ENCODE data around the gene SLC26A8. TPM values are rescaled to one million over a fixed set of nuclear protein-coding genes. Genes with fewer than 3 reads are reported as not detected.
"Not testable (repeated sequence)": the region's sequence is repeated elsewhere in the genome, so short reads cannot be mapped to it uniquely, and the experiment has no call there.

The SLC26A8 gene
- polyA plus RNA-seq, 4 donors, result 0.16 to 0.81 (median 0.27) TPM

DNA sequence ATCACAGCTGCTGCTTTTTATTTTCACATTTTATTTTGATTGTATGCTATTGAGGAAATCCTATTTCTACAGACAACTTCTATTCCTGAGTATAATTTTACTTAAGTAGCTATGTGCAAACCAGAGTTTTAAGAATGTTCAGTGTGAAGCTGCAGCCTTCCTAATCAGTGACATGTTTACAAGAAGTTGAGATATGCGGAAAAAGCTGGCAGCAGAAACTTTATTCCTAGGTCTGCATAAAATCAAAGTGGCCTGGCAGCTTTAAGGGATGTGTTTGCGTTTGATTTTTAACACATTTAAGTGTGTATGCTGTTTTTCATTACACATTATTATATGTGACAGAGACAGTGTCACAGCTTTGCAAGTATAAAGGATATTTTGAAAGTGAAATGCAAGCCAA lies 29.4 kb upstream of the SLC26A8 start:
- DNase-seq (ENCODE audit: low read depth in 4 of 4, low spot score in 3 of 4), result no peak

DNA sequence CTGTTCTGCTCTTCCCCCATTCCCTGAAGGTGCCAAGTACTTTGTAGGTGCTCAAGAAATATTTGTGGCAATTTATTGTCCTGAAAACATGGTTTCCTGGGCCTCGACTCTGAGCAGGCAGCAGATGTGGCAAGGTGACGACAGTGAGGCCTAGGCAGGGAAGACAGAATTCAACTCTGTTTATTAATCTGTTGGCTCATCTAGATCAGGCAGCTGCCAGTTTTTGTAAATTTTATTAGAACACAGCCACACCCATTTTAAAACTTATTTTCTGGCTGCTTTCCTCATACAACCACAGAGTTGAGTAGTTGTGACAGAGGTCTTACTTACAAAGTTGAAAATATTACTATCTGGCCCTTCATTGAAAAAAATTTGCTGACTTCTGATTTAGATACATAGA lies 27.7 kb upstream of the SLC26A8 start:
- DNase-seq (ENCODE audit: low read depth in 4 of 4, low spot score in 3 of 4), result no peak

DNA sequence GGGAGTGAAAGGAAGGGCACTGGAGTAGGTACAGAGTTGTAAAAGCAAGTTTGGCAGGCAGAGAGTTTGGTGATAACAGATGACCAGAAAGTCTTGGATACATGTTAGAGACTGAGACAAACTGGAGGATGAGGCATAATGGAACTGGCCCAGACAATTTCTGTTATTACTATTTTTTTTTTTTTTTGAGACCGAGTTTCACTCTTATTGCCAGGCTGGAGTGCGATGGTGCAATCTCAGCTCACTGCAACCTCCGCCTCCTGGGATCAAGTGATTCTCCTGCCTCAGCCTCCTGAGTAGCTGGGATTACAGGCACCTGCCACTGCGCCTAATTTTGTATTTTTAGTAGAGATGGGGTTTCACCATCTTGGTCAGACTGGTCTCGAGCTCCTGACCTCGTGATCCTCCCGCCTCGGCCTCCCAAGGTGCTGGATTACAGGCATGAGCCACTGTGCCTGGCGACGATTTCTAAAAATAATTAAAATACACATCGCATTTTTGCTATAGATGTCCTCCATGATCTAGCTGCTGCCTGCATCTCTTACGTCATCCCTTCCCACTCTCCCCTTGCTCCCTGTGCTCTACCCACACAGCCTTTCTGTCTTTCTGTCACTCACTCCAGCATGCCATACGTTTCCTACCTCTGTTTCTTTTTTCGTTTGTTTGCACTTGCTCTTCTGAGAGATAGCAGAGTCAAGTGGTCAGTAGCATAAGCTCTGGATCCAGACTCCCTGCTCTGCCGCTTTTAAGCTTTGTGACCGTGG lies 26.7 kb upstream of the SLC26A8 start:
- DNase-seq (ENCODE audit: low read depth in 4 of 4, low spot score in 3 of 4), result no peak

DNA sequence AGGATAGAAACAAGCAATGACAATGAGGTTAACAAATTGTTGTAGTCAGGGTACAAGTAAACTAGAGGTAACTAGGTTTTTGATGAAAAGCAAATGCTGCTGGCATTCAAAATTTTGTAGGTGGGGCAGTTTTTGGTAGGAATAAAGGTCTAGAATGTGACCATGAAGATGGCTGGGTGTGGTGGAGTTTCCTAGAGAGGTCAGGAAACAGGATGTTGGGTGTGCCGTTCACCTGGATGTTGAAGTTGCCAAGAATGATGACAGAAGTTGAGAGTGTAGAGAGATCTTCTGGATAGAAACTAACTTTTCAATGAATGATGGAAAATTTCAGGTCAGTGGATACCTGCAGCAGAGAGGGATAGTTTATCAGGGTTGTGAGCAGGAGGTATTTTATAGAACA lies 25.9 kb upstream of the SLC26A8 start:
- no peak for DNase-seq (ENCODE audit: low read depth in 4 of 4, low spot score in 3 of 4)

DNA sequence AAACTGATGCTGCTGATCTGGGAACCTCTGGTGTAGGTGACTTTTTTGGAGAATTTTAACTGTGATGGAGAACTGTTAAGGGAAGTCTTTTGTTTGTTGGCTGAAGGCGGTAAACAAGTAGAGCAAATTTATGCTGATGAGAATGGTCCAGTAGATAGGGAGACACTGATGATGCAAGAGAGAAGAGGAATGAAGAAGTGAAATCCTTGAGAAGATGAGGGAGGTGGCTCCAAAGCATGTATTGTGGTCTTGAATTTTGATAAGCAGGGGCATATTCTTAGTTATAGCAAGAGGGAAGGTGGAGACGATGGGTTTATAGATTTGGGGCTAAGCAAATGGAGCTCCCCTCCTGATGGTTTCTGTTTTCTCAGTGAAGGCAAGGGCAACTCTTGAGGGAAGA lies 25.1 kb upstream of the SLC26A8 start:
- no peak for DNase-seq (ENCODE audit: low read depth in 4 of 4, low spot score in 3 of 4)

DNA sequence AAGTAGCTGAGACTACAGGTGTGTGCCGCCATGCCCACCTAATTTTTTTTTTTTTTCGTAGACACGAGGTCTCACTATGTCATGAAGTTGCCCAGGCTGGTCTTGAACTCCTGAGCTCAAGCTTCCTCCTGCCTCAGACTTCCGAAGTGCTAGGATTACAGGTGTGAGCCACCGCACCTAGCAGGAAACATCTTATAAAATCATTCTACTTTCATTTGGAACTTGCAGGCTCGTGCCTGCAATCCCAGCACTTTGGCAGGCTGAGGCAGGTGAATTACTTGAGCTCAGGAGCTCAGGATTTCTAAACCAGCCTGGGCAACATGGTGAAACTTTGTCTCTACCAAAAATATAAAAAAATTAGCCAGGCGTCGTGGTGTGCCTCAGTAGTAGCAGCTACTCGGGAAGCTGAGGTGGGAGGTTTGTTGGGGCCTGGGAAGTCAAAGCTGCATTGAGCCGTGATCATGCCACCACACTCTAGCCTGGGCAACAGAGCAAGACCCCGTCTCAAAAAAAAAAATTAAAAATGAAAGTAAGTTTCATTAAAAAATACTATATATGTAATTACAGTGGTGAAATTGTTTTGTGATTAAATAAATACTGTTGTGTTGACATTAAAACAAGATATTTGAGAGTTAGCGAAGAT lies 18.3 kb upstream of the SLC26A8 start:
- no peak for DNase-seq (ENCODE audit: low read depth in 4 of 4, low spot score in 3 of 4)

DNA sequence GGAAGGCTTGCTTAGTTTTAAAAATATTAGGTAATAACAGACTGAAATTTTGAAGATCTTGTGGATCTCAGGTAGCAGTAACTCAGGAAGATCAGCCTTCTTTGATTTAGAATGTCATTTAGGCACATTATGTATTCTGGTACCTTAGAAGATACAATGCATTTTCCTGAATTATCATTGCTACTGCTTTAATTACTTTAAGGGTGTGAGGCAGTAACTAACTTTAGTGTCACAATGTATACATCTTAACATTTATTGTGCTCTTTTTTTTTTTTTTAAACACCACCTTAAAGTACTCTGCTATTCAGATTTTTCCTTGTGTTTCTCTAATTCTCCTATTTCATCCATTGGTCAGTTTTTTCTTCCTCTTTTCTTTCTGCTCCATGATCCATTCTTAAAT lies 16.5 kb upstream of the SLC26A8 start:
- DNase-seq (ENCODE audit: low read depth in 4 of 4, low spot score in 3 of 4), result no peak

DNA sequence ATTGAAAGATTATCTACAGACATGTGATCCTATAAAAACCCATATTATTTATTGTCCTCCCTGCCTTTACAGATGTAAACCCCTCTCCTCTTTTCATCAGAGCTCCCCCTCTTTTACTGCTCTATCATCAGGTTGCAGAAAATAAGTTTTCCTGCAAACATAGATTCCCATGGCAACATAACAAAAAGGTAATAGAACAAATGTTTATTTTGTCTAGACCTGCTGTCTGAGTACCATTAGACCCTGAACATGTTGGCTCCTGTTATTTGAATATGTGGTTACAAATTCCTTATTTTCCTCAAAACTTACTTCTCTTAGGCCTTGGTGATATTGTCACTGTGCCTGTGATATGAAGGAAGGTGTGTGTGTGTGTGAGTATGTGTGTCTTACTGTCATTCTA lies 14.7 kb upstream of the SLC26A8 start:
- DNase-seq (ENCODE audit: low read depth in 4 of 4, low spot score in 3 of 4), result no peak

DNA sequence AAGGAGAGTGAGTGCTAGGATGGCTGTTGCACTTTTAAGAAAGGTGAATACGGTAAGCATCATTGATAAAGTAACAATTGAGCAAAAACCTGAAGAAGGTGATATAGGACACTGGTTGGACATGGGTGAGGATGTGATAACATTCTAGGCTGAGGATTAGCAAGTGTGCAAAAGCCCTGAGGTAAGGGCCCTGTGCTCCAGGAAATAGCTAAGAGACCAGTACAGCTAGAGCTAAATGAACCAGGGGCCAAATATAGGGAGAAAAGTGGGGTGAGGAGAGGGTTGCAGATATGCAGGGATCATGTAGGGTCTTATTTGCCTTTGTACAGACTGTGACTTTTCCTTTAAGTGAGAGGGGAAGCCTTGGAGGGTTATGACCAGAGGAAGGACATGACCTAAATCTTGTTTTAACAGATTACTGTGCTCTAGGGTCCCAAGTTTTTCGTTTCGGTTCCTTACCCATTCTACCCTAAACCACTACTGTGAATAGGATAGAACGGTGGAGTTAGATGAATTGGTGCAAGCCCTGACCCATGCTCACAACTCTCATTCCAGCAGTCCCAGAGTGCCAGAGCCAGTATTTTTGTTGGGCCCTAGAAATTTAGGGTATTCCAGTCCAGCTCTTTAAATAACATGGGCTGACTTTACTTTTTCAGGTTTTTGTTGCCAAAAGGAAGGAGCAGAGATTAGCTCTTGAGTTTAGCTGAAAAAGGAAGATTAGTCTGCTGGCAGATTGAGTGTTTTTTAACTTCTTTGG lies 13.9 kb upstream of the SLC26A8 start:
- DNase-seq (ENCODE audit: low read depth in 4 of 4, low spot score in 3 of 4), result no peak

DNA sequence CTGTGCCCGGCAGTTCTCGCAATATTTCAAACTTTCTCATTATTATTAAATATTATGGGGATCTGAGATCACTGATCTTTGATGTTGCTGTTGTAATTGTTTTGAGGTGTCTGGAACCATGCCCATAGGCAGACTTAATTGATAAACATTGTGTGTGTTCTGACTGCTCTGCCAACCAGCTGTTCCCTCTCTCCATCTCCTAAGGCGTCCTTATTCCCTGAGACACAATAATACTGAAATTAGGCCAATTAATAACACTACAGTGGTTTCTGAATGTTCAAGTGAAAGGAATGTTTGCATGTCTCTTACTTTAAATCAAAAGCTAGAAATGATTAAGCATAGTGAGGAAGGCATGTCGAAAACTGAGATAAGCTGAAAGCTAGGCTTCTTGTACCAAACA lies 10.8 kb upstream of the SLC26A8 start:
- DNase-seq (ENCODE audit: low read depth in 4 of 4, low spot score in 3 of 4), result no peak

DNA sequence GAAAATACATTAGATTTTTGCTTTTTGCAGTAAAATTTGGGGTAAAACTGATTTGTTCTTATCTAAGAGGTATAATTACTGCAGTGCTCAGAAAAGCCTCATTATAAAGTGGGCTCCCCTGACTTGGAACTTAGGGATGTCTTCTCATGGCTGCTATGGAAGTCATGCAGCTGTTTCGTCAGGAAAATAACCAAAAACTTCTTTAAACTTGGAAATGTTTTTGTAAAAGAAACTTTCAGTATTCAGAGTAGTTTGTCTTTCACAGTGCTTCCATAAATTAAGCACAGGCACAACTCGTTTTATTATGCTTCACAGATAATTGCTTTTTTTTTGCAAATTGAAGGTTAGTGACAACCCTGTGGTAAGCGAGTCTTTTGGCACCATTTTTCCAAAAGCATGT lies 10.0 kb upstream of the SLC26A8 start:
- no peak for DNase-seq (ENCODE audit: low read depth in 4 of 4, low spot score in 3 of 4)

DNA sequence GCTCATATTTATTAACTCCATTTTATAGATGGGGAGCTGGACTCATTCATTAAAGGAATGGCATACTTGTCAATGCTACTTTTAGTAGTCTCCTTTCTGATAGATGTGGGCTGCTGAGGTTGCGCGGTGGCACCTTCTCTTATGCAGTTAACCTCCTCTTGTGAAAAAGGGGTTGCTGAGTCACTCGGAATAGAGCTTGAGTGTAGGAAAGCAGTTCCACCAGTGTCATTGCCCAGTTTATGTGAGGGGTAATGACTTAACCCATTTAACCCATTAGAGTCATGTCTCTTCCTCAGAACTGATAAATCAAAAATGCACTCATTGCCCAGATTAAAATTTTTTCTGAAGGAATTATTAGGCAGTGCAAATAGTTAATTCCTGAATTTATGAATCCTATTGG lies 9.5 kb upstream of the SLC26A8 start:
- DNase-seq (ENCODE audit: low read depth in 4 of 4, low spot score in 3 of 4), result no peak

DNA sequence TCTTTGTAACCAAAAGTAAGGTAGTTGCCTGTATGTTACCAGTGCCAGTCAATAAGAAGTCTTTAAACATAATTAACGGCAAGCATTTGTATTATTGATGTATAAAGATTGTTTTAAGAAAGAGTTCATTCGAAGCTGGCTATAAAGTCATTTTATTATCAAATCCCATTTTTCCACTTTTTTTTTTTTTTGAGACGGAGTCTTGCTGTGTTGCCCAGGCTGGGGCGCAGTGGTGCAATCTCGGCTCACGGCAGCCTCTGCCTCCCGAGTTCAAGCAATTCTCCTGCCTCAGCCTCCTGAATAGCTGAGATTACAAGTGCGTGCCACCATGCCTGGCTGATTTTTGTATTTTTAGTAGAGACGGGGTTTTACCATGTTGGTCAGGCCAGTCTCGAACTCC lies 8.7 kb upstream of the SLC26A8 start:
- not testable (repeated sequence) for DNase-seq (ENCODE audit: low read depth in 4 of 4, low spot score in 3 of 4)

DNA sequence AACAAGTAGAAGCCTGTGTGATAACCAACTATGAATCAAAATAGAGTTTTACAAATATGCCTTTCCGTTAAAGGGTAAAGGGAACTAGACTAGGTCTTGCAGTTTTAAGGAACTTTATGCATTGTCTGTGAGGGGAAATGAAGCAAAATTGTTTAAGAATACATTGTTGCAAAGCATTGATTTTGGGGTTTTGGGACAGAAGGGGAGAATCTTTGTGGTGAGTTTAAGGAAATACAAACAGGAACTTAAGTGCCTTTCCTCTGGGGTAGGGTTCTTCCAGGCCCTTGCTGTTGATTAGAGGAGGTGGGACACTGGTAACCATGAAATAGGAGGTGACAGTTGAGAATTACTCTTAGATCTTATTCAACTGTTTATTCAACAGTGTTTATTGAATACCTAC lies 7.8 kb upstream of the SLC26A8 start:
- no peak for DNase-seq (ENCODE audit: low read depth in 4 of 4, low spot score in 3 of 4)

DNA sequence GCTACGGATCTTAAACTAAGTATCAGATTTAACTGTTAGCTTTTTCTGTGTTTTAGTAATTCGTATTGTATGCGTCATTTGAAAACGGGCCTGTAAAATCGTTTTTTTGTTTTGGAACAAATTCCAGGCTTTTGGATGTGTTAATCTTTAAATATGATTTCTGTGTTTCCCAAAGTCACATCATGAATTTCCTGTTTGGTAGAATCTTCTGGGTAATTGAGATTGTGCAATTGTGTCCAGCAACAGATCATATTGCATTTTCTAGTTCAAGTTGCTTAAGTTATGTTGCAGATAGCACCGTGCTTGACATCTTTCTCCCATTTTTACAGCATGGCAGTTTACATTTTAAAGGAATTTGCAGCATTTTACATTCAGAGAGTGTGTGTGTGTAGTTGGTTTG lies 5.0 kb upstream of the SLC26A8 start:
- DNase-seq (ENCODE audit: low read depth in 4 of 4, low spot score in 3 of 4), result no peak

DNA sequence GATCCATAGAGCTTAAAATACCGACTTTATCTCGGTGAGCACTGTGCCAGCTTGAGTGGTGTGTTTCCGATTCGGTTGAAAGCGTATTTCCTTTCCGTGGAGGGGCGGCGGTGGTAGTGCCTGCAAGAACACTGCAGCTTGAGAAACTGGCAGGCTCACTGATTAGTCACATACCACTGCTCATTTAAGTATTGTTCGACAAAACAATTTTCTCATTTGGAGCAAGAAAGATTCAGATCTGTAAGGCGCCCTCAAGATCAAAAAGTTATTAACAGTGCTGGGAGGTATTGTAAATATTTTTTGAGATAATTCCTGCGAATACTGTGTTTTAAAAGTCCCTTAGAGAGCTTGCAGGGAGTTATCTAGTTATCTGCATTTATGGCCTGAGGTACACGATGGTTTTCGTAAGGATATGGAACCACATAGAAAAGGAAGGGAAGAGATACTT lies 4.5 kb upstream of the SLC26A8 start:
- DNase-seq (ENCODE audit: low read depth in 4 of 4, low spot score in 3 of 4), result peak in 2 of 4 donors; percentile 34 to 41

DNA sequence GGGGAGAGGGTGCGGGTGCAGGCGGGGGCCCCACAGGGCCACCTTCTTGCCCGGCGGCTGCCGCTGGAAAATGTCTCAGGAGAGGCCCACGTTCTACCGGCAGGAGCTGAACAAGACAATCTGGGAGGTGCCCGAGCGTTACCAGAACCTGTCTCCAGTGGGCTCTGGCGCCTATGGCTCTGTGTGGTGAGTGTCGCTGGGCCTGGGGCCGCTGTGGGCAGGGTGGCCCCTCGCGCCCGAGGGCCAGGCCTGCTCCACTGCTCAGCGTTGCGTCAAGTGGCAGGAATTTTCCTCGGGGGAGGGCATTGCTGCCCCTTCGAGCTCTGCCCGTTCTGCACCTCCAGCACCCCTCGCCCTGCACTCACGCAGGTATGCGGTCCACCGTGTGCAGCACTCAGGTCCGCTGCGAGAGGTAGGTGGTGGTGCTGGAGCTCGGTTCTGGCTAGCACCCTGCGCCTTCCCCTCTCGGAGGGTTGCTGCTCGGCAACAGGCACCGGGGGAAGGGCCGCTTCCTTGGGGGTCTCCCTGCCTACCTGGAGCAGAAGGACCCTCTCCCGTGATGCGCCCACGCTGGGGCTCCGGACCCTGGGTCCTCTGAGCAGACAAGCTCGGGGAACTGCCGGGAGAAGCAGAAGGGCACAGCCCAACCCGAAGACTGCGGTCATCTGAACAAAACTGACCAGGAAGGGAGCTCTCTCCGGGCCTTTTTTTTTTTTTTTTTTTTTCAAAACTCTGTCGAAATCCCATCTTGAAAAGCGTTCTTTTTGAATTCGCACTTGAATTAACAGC lies 3.8 kb upstream of the SLC26A8 start:
- peak in 1 of 4 donors; percentile 31 for DNase-seq (ENCODE audit: low read depth in 4 of 4, low spot score in 3 of 4)

DNA sequence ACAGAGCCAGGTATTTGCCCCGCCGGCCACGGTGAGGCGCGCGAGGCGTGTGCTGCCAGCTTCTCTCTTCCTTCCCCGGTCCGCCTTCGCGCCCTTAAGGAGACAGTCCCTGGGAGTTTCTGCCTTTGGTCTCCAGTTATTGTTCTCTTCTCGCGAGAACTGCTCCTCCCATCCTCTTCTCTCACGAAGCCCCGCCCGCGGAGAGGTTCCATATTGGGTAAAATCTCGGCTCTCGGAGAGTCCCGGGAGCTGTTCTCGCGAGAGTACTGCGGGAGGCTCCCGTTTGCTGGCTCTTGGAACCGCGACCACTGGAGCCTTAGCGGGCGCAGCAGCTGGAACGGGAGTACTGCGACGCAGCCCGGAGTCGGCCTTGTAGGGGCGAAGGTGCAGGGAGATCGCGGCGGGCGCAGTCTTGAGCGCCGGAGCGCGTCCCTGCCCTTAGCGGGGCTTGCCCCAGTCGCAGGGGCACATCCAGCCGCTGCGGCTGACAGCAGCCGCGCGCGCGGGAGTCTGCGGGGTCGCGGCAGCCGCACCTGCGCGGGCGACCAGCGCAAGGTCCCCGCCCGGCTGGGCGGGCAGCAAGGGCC lies 3.2 kb upstream of the SLC26A8 start, which contains the start of gene MAPK14:
TSS of gene MAPK14 (plus strand) at position 308 of the 587 bp plus-strand sequence. CDS start 350 bp downstream, outside the sequence.
- peak; percentile 99 to 100 (median 100) for DNase-seq (ENCODE audit: low read depth in 4 of 4, low spot score in 3 of 4)

DNA sequence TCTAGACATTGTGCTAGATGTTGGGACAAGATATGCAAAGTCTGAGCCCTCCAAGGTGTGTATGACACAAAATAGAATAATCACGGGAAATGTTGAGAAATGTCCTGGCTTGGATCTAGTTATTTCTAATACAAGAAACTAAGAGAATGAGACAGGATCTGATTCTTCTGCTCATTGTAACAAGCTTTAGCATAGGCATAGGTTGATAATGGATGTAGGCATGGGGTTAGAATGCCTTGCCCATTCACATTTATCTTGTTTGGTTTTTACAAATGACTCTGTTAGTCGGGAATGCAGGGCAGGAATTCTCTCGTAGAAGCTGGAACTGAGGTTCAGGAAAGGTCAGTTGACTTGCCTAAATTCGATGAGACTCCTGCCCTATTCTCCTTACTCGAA lies 1.5 kb upstream of the SLC26A8 start:
- DNase-seq (ENCODE audit: low read depth in 4 of 4, low spot score in 3 of 4), result no peak

DNA sequence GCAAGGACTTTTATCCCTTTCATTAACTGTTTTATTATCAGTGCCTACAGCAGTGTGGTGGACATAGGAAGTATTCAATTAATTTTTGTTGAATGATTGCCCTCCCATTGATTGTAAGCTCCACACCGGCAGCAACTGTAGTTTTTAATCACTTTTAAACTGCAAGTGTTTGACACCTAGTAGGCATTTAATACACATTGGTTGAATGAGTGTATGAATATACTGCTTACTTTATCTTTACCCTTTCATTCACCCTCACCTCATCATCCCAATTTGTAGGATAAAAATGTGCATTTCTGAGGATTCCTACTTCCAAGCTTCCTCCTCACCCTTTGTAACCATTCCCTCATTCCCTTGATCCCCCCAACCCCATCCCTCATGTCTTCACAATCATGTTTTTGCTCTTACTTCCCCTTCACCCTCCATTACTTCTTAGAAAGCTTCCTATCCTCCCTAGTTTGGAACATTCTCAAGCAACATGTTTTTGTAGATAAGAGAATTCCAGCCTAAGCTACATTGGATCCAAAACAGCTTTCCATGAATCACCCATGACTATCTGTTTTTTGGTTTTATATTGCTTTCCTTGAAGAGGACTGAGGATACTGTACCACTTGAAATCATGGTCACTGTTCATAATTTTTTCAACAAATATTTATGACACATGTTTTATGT lies 955 bp upstream of the SLC26A8 start:
- DNase-seq (ENCODE audit: low read depth in 4 of 4, low spot score in 3 of 4), result no peak
